PC-9 (cell line): Measurements from ENCODE around the gene FOXJ1. TPM values are rescaled to one million over a fixed set of nuclear protein-coding genes. Genes with fewer than 3 reads are reported as not detected.

Experiments used
- BruUV-seq: library from RNA; stranded (reverse); fragments of 400-500 nt; replicated peaks from 2 replicates; lab custom pipeline; 2021; lab: Mats Ljungman, UMichigan
- CTCF ChIA-PET: fragments of 300-600 bp; sonication (Branson Sonifier 250); formaldehyde crosslinking; loops from one replicate; lab custom pipeline; 2022; ENCODE audit warnings: antibody characterized with exemption; lab: Charles Lee
- POLR2A ChIA-PET: fragments of 300-600 bp; sonication (Branson Sonifier 250); formaldehyde crosslinking; loops from one replicate; lab custom pipeline; 2022; ENCODE audit warnings: antibody characterized with exemption; ENCODE audit not compliant: unreplicated experiment; lab: Charles Lee
- DNase-seq, 2 experiments: peaks; one replicate each; pipeline versions ENCODE4 v3.0.0 to v3.0.0-alpha.2; 2015 to 2022; ENCODE audit warnings: mixed read lengths in 1 of 2
- H2AFZ ChIP-seq: fragments of 200-600 bp; sonication (generic); 2 replicates; pipeline ENCODE4 v1.8.1; 2017; ENCODE audit warnings: antibody characterized with exemption
- H3F3A ChIP-seq: fragments of 200-600 bp; sonication (generic); 2 replicates; pipeline ENCODE4 v1.8.1; 2017; ENCODE audit warnings: antibody characterized with exemption, mild to moderate bottlenecking, low read depth; ENCODE audit not compliant: insufficient read depth
- H3K27ac ChIP-seq: fragments of 200-600 bp; sonication (generic); 2 replicates; pipeline ENCODE4 v1.6.1; 2016; ENCODE audit warnings: mixed run types
- H3K27me3 ChIP-seq: fragments of 200-600 bp; sonication (generic); 2 replicates; pipeline ENCODE4 v1.6.1; 2016; ENCODE audit warnings: low read depth, mixed run types; ENCODE audit not compliant: insufficient read depth
- H3K36me3 ChIP-seq: fragments of 200-600 bp; sonication (generic); 2 replicates; pipeline ENCODE4 v1.6.1; 2016; ENCODE audit warnings: low read depth, mixed run types
- H3K4me1 ChIP-seq: fragments of 200-600 bp; sonication (generic); replicated peaks from 2 replicates; pipeline ENCODE4 v1.6.1; 2016; ENCODE audit warnings: mixed run types; ENCODE audit not compliant: insufficient read depth
- H3K4me2 ChIP-seq: fragments of 200-600 bp; sonication (generic); 2 replicates; pipeline ENCODE4 v1.6.1; 2017; ENCODE audit warnings: mixed run types
- H3K4me3 ChIP-seq: fragments of 200-600 bp; sonication (generic); 2 replicates; pipeline ENCODE4 v1.6.1; 2016; ENCODE audit warnings: mixed run types
- H3K79me2 ChIP-seq: fragments of 200-600 bp; sonication (generic); 2 replicates; pipeline ENCODE4 v1.6.1; 2017; ENCODE audit warnings: low read depth, mixed run types
- H3K9me2 ChIP-seq: fragments of 200-600 bp; sonication (generic); 2 replicates; pipeline ENCODE4 v1.8.1; 2017; ENCODE audit warnings: mild to moderate bottlenecking; ENCODE audit not compliant: insufficient read depth
- H3K9me3 ChIP-seq: fragments of 200-600 bp; sonication (generic); 2 replicates; pipeline ENCODE4 v1.8.1; 2016; ENCODE audit warnings: low read depth; ENCODE audit not compliant: insufficient read depth
- H4K20me1 ChIP-seq: fragments of 200-600 bp; sonication (generic); 2 replicates; pipeline ENCODE4 v1.8.1; 2017; ENCODE audit not compliant: insufficient read depth
- CTCF ChIP-seq: fragments of 200-600 bp; sonication (generic); conservative IDR thresholded peaks from 2 replicates; pipeline ENCODE4 v1.6.1; 2017; ENCODE audit warnings: mixed run types, antibody characterized with exemption, mild to moderate bottlenecking, moderate library complexity
- EZH2 ChIP-seq: fragments of 200-600 bp; sonication (generic); IDR thresholded peaks from 2 replicates; pipeline ENCODE4 v1.8.0; 2017; ENCODE audit warnings: antibody characterized with exemption, low read depth
- intact Hi-C: fragments of 100-400 bp; cut with micrococcal nuclease; formaldehyde crosslinking; loops from one replicate; pipeline ENCODE4 v1.10.0; 2022; ENCODE audit not compliant: unreplicated experiment
- total RNA-seq: library from RNA; stranded (reverse); gene quantifications from 2 replicates; pipeline ENCODE4 v1.2.3, GENCODE V29; 2021

The FOXJ1 gene
- total RNA-seq, 1 experiment from 2014 or later = 23.7 TPM

- no TSS peak for BruUV-seq
- no peak for DNase-seq
- Histone ChIP-seq H3K9me2 (no peaks in the 10 kb centered on the region), H3K27ac (no peak overlapping the region), H4K20me1 (no peaks in the 10 kb centered on the region), H3K79me2 (no peaks in the 10 kb centered on the region), H3K27me3 (no peaks in the 10 kb centered on the region), H3K4me2 (no peak overlapping the region), H3K9me3 (no peaks in the 10 kb centered on the region), H3K36me3 (no peaks in the 10 kb centered on the region), H3F3A (peaks cover 16% of the 10 kb centered on the region), H3K4me3 (no peak overlapping the region), H2AFZ (no peak overlapping the region), H3K4me1 (peaks cover 30% of the 10 kb centered on the region)
- ChIA-PET CTCF (no interaction called here), POLR2A (no interaction called here)
- TF ChIP-seq CTCF (no peak), EZH2 (no peak)
- intact Hi-C loops = no loop called here
These were observed 4.6 kb downstream of the FOXJ1 start for GRCh38 chr17:76136276-76137000.

- ChIA-PET POLR2A (no interaction called here), CTCF (no interaction called here)
- intact Hi-C loops = no loop called here
These were observed 5.2 kb downstream of the FOXJ1 start for GRCh38 chr17:76135810-76136188.

More at GRCh38 chr17:76135810-76136188, 5.2 kb downstream of the FOXJ1 start:
- no peak for DNase-seq
- peaks cover 18% of the 10 kb centered on the region for H3F3A ChIP-seq
- no peaks in the 10 kb centered on the region for H3K9me2 ChIP-seq
- peaks cover 28% of the 10 kb centered on the region for H3K4me1 ChIP-seq
- no peaks in the 10 kb centered on the region for H3K9me3 ChIP-seq
- TF ChIP-seq CTCF (no peak), EZH2 (no peak)
- BruUV-seq = no TSS peak
- no peaks in the 10 kb centered on the region for H3K79me2 ChIP-seq
- H2AFZ ChIP-seq = no peak overlapping the region
- no peaks in the 10 kb centered on the region for H3K36me3 ChIP-seq
- H3K27ac ChIP-seq = no peak overlapping the region
- H4K20me1 ChIP-seq = no peaks in the 10 kb centered on the region
- H3K27me3 ChIP-seq = no peaks in the 10 kb centered on the region
- H3K4me2 ChIP-seq = no peak overlapping the region
- no peak overlapping the region for H3K4me3 ChIP-seq
